Heart right ventricle (tissue), 16 donors: ENCODE data around the gene DCAF15. TPM values are rescaled to one million over a fixed set of nuclear protein-coding genes. Genes with fewer than 3 reads are reported as not detected.
A peak's percentile ranks its signal among the peaks of the same experiment; 100 is the strongest.

Experiments used
- ATAC-seq, 8 donors: fragments of 200-7000 bp; cut with Tn5 transposase; one replicate each; pipeline ENCODE4 v1.9.1; 2020; ENCODE audit warnings: mild to moderate bottlenecking in 8 of 8, moderate library complexity in 8 of 8, moderate number of reproducible peaks in 1 of 8
- DNase-seq, 2 donors: peaks; one replicate each; pipeline ENCODE4 v3.0.0-alpha.2; 2020
- H3K27ac ChIP-seq, 10 donors: fragments of 200-600 bp; sonication (generic) in 2 of 10; one replicate each; pipeline versions ENCODE4 v1.5.0 to v1.8.0; 2020 to 2022; ENCODE audit warnings: mild to moderate bottlenecking in 3 of 10
- H3K27me3 ChIP-seq, 7 donors: fragments of 200-600 bp; one replicate each; pipeline ENCODE4 v1.8.0; 2021 to 2022; ENCODE audit warnings: mild to moderate bottlenecking in 2 of 7
- H3K36me3 ChIP-seq, 9 donors: fragments of 200-600 bp; sonication (generic) in 1 of 9; one replicate each; pipeline versions ENCODE4 v1.5.0 to v1.8.0; 2020 to 2022; ENCODE audit warnings: mild to moderate bottlenecking in 2 of 9
- H3K4me1 ChIP-seq, 9 donors: fragments of 200-600 bp; sonication (generic) in 1 of 9; one replicate each; pipeline versions ENCODE4 v1.5.0 to v1.8.0; 2020 to 2022; ENCODE audit warnings: mild to moderate bottlenecking in 4 of 9
- H3K4me3 ChIP-seq, 10 donors: fragments of 200-600 bp; sonication (generic) in 2 of 10; one replicate each; pipeline versions ENCODE4 v1.5.0 to v1.8.0; 2020 to 2022; ENCODE audit warnings: mild to moderate bottlenecking in 7 of 10, moderate library complexity in 2 of 10
- H3K9me3 ChIP-seq, 11 donors: fragments of 200-600 bp in 10 of 11; sonication (generic) in 2 of 11; one replicate each; pipeline versions ENCODE4 v1.5.0 to v1.8.0; 2013 to 2022; ENCODE audit warnings: mild to moderate bottlenecking in 2 of 11, control low read depth in 1 of 11, moderate library complexity in 1 of 11
- CTCF ChIP-seq, 9 donors: fragments of 200-600 bp; sonication (generic) in 2 of 9; IDR thresholded peaks; one replicate each; pipeline versions ENCODE4 v1.5.0 to v1.8.0; 2021 to 2022; ENCODE audit warnings: antibody characterized with exemption in 9 of 9, mild to moderate bottlenecking in 5 of 9, moderate library complexity in 1 of 9
- WGBS, 2 donors: extraction: QIAGEN DNeasy Blood & Tissue Kit; methylation state at CpG; one replicate each; pipeline ENCODE4 v1.1.7; 2013; ENCODE audit warnings: inconsistent platforms in 1 of 2; 5-methylcytosine and 5-hydroxymethylcytosine counted together
- intact Hi-C, 10 donors: fragments of 100-400 bp; cut with DNase I; formaldehyde crosslinking; loops; one replicate each; pipeline versions ENCODE4 v1.11.1 to v1.14.2; 2022
- polyA plus RNA-seq, 2 donors: library from polyadenylated mRNA; stranded (reverse); fragments of 200-250 nt; gene quantifications; one replicate each; pipeline ENCODE4 v1.2.3, GENCODE V29; 2013
- total RNA-seq, 10 donors: library from RNA; stranded (reverse); fragmentation: NEBNext Ultra II Directional in 3 of 10; extraction: Animal tissue kit (Norgen Biotek cat#: 25700) in 3 of 10; gene quantifications; one replicate each; pipeline versions ENCODE4 v1.2.1 to v1.2.4, GENCODE V29; 2021 to 2023
- donor health status: Arrhythmogenic right ventricular cardiomyopathy.
- donor health status: ischemic (EF 13 %, LVEDD 7.1; RV severe dilation, severe dysfunction).
- donor health status: healthy with polysubstance abuse.
- donor health status: DM: no; HTN: yes; CAD: no.
- donor health status: DM: no; HTN: no; CAD: no.
- donor health status: ischemic (EF 25% LVEDD 6.9; RV normal size, moderate dysfunction).
- donor health status: ischemic (EF 25% LVEDD 5.7; RV mildly dilated, moderate dysfunction).
- donor health status: healthy.
- donor health status: DM: yes; HTN: yes; CAD: no.
- donor health status: Ischemic cardiomyopathy.
- donor health status: ischemic (EF 35%, LVEDD 5.7; RV mildly dilated, moderate dysfunction).
- donor health status: nonischemic (EF 11% LVEDD 7.7; RV severe dilation, severe dysfunction).
- donor health status: DM: yes; HTN: yes; CAD: no.
- donor health status: PGD.
- donor health status: ischemic (EF 29% LVEDD 5.4; RV normal size, mild dysfunction).
- donor health status: nonischemic (EF 23%, LVEDD 6.1; RV moderate dilation, normal function).

DCAF15 gene
- total and polyA plus RNA-seq, 12 donors, result 15.5 to 50.0 (median 18.4) TPM

- TF ChIP-seq CTCF (IDR thresholded peaks at IDR 0.05), result no peak
- no peaks in the 10 kb centered on the region for H3K9me3 ChIP-seq
- H3K4me1 ChIP-seq, result peaks cover 11 to 51% (median 35%) of the 10 kb centered on the region in 9 donors
- peaks cover 0 to 7% (median 0%) of the 10 kb centered on the region in 9 donors for H3K36me3 ChIP-seq
- intact Hi-C loops, result loop anchor here in 3 of 10 donors (2.0 to 10.0 kb wide), 2 partner anchors 28 to 50 kb away; partner anchors contain the start of gene DCAF15 (in 2 of the 3)
- peak overlapping the region in 7 of 10 donors; percentile 66 to 94 (median 84) for H3K4me3 ChIP-seq
- ATAC-seq (peak in 4 of 8 donors; percentile 17 to 35 (median 22)), DNase-seq (peak; percentile 60 to 74)
- H3K27ac ChIP-seq, result peak overlapping the region; percentile 92 to 100 (median 98)
- WGBS, 2 donors, result 18 to 22% methylated on average over 14 of the region's 14 CpGs
- no peaks in the 10 kb centered on the region for H3K27me3 ChIP-seq
Observed at GRCh38 chr19:14004619-14005348, 52.5 kb downstream of the DCAF15 start.

- ATAC-seq (peak; percentile 59 to 79 (median 68)), DNase-seq (peak; percentile 93 to 94)
- no peak for TF ChIP-seq CTCF (IDR thresholded peaks at IDR 0.05)
- Histone ChIP-seq H3K27me3 (no peaks in the 10 kb centered on the region), H3K4me1 (peaks cover 11 to 46% (median 35%) of the 10 kb centered on the region in 9 donors), H3K36me3 (peaks cover 0 to 3% (median 0%) of the 10 kb centered on the region in 9 donors), H3K9me3 (no peaks in the 10 kb centered on the region), H3K27ac (peak overlapping the region; percentile 92 to 100 (median 98)), H3K4me3 (peak overlapping the region; percentile 26 to 94 (median 74))
- 4 to 5% methylated on average over 48 to 50 of the region's 50 CpGs for WGBS, 2 donors
- intact Hi-C loops, result loop anchor here in 3 of 10 donors (1.0 to 10.0 kb wide), 4 partner anchors 29 to 69 kb away; partner anchors contain the start of gene DCAF15 (in 3 of the 3)
Observed at GRCh38 chr19:14005349-14006084, 53.2 kb downstream of the DCAF15 start.

- no peaks in the 10 kb centered on the region for H3K9me3 ChIP-seq
- intact Hi-C loops, result loop anchor here in 3 of 10 donors (1.0 to 10.0 kb wide), 3 partner anchors 51 to 69 kb away; partner anchors contain the start of gene DCAF15 (in 3 of the 3)
- DNase-seq, result peak; percentile 100
- peaks cover 11 to 46% (median 35%) of the 10 kb centered on the region in 9 donors for H3K4me1 ChIP-seq
- H3K27me3 ChIP-seq, result no peaks in the 10 kb centered on the region
- peak within 1 kb of the TSS; percentile 54 to 94 (median 76) for H3K4me3 ChIP-seq
- H3K27ac ChIP-seq, result peak within 1 kb of the TSS; percentile 95 to 100 (median 99)
- 1% methylated on average over 58 of the region's 58 CpGs for WGBS, 2 donors
- ATAC-seq, result peak; percentile 86 to 93 (median 90)
- TF ChIP-seq CTCF (IDR thresholded peaks at IDR 0.05), result no peak
- H3K36me3 ChIP-seq, result no peaks in the 10 kb centered on the region
Observed at GRCh38 chr19:14006085-14006765, 53.9 kb downstream of the DCAF15 start, which contains the start of gene RFX1. TSS of gene RFX1 (minus strand) at chr19:14006320. CDS start at chr19:13993843, 12,477 bp downstream.
